HepG2 (cell line): ENCODE measurements around the gene NFE2L1. TPM values are rescaled to one million over a fixed set of nuclear protein-coding genes. Genes with fewer than 3 reads are reported as not detected.

Experiments
- AHR ChIP-seq: IDR thresholded peaks from 2 replicates; pipeline ENCODE4 v1.6.1; 2018; ENCODE audit warnings: missing genetic modification reagents, missing compliant biosample characterization
- BHLHE40 ChIP-seq: IDR thresholded peaks from 2 replicates; pipeline ENCODE4 v1.6.1; 2011; ENCODE audit warnings: low read length, improper control_type of control experiment
- ELF1 ChIP-seq: sonication (generic); formaldehyde crosslinking; IDR thresholded peaks from 2 replicates; pipeline ENCODE4 v1.4.0; 2020; ENCODE audit warnings: missing genetic modification reagents
- ETV6 ChIP-seq: sonication (generic); formaldehyde crosslinking; conservative IDR thresholded peaks from 2 replicates; pipeline ENCODE4 v1.4.0; 2020; ENCODE audit warnings: missing genetic modification reagents
- FOXO1 ChIP-seq: sonication (generic); formaldehyde crosslinking; IDR thresholded peaks from 2 replicates; pipeline ENCODE4 v1.4.0; 2020; ENCODE audit warnings: missing genetic modification reagents
- HNF4G ChIP-seq, 2 experiments: sonication (generic) in 1 of 2; formaldehyde crosslinking in 1 of 2; IDR thresholded peaks; 2 replicates each; pipeline versions ENCODE4 v1.4.0 to v1.6.1; 2011 to 2020; ENCODE audit warnings: borderline replicate concordance in 2 of 2, low read depth in 2 of 2, mild to moderate bottlenecking in 2 of 2, low read length in 1 of 2, missing genetic modification reagents in 1 of 2, moderate library complexity in 1 of 2
- HNRNPH1 ChIP-seq: fragments of 200-400 bp; formaldehyde crosslinking; optimal IDR thresholded peaks from 2 replicates; pipeline ENCODE3; 2017; ENCODE audit warnings: mild to moderate bottlenecking, low read depth, low read length
- IRF2 ChIP-seq: IDR thresholded peaks from 2 replicates; pipeline ENCODE4 v1.6.1; 2018; ENCODE audit warnings: missing genetic modification reagents, missing compliant biosample characterization
- KAT7 ChIP-seq: IDR thresholded peaks from 2 replicates; pipeline ENCODE4 v1.6.1; 2018; ENCODE audit warnings: borderline replicate concordance, missing compliant biosample characterization
- NFYB ChIP-seq: sonication (generic); formaldehyde crosslinking; IDR thresholded peaks from 2 replicates; pipeline ENCODE4 v1.4.0; 2020; ENCODE audit warnings: missing genetic modification reagents
- NKX3-1 ChIP-seq: sonication (generic); formaldehyde crosslinking; IDR thresholded peaks from 2 replicates; pipeline ENCODE4 v1.5.0; 2020; ENCODE audit warnings: missing genetic modification reagents
- PAF1 ChIP-seq: IDR thresholded peaks from 2 replicates; pipeline ENCODE4 v1.6.1; 2016; ENCODE audit warnings: missing genetic modification reagents, missing compliant biosample characterization
- PCBP2 ChIP-seq: fragments of 200-400 bp; formaldehyde crosslinking; optimal IDR thresholded peaks from 2 replicates; pipeline ENCODE3; 2018; ENCODE audit warnings: low read length, low read depth; ENCODE audit not compliant: poor library complexity, severe bottlenecking
- SNAPC2 ChIP-seq: sonication (generic); formaldehyde crosslinking; IDR thresholded peaks from 2 replicates; pipeline ENCODE4 v1.8.1; 2022; ENCODE audit warnings: mild to moderate bottlenecking, missing genetic modification reagents
- ZBTB42 ChIP-seq: sonication (generic); formaldehyde crosslinking; IDR thresholded peaks from 2 replicates; pipeline ENCODE4 v1.5.0; 2020; ENCODE audit warnings: mild to moderate bottlenecking, missing genetic modification reagents
- ZIK1 ChIP-seq: sonication (generic); formaldehyde crosslinking; IDR thresholded peaks from 2 replicates; pipeline ENCODE4 v1.5.0; 2020; ENCODE audit warnings: mild to moderate bottlenecking, low read depth, missing genetic modification reagents, borderline replicate concordance
- ZNF292 ChIP-seq: sonication (generic); formaldehyde crosslinking; IDR thresholded peaks from 2 replicates; pipeline ENCODE4 v1.8.1; 2022; ENCODE audit warnings: mild to moderate bottlenecking, low read depth, missing genetic modification reagents, borderline replicate concordance
- ZNF543 ChIP-seq: sonication (generic); formaldehyde crosslinking; IDR thresholded peaks from 2 replicates; pipeline ENCODE4 v1.4.0; 2020; ENCODE audit warnings: mild to moderate bottlenecking, missing genetic modification reagents
- ZNF607 ChIP-seq: sonication (generic); formaldehyde crosslinking; IDR thresholded peaks from 2 replicates; pipeline ENCODE4 v1.5.1; 2020; ENCODE audit warnings: missing genetic modification reagents, mild to moderate bottlenecking, borderline replicate concordance
- ZNF747 ChIP-seq: sonication (generic); formaldehyde crosslinking; IDR thresholded peaks from 2 replicates; pipeline ENCODE4 v1.8.1; 2023; ENCODE audit warnings: missing genetic modification reagents, mild to moderate bottlenecking, borderline replicate concordance
- ZNF839 ChIP-seq: sonication (generic); formaldehyde crosslinking; IDR thresholded peaks from 2 replicates; pipeline ENCODE4 v1.4.0; 2020; ENCODE audit warnings: missing genetic modification reagents, mild to moderate bottlenecking, borderline replicate concordance
- ZSCAN31 ChIP-seq: sonication (generic); formaldehyde crosslinking; IDR thresholded peaks from 2 replicates; pipeline ENCODE4 v1.5.0; 2020; ENCODE audit warnings: low read depth, mild to moderate bottlenecking, missing genetic modification reagents
- polyA plus RNA-seq, 8 experiments: library from polyadenylated mRNA; depleted of rRNA in 3 of 8; stranded (reverse) in 7 of 8; unstranded in 1 of 8; fragments of >200 nt; fragmentation: Illumina TruSeq in 4 of 8; extraction: Trizol in 4 of 8; gene quantifications; 2 replicates each; pipeline versions ENCODE4 v1.2.1 to v1.2.3, GENCODE V29; 2011 to 2016; ENCODE audit warnings: low read depth in 4 of 8, missing spikeins in 1 of 8, mixed read lengths in 1 of 8; ENCODE audit not compliant: insufficient read depth in 1 of 8
- total RNA-seq, 5 experiments: library from RNA; depleted of rRNA; stranded (reverse); fragments of >200 nt; fragmentation: Illumina TruSeq; extraction: Trizol; gene quantifications; 2 replicates each; pipeline ENCODE4 v1.2.3, GENCODE V29; 2016; ENCODE audit warnings: low read depth in 1 of 5
- TF ChIP-seq, protein P1 (sequence below): sonication (generic); formaldehyde crosslinking; IDR thresholded peaks from 2 replicates; pipeline ENCODE4 v1.5.0; 2020; ENCODE audit warnings: mild to moderate bottlenecking, missing genetic modification reagents, borderline replicate concordance
- TF ChIP-seq, protein P2 (sequence below): sonication (generic); formaldehyde crosslinking; IDR thresholded peaks from 2 replicates; pipeline ENCODE4 v1.8.0; 2022; ENCODE audit warnings: mild to moderate bottlenecking, missing genetic modification reagents, moderate library complexity

The NFE2L1 gene
- total and polyA plus RNA-seq, 2 of the 13 experiments (the other 11 are each of a cell fraction or from before 2014, with no cell fraction given) = 67.0 to 234 TPM

DNA sequence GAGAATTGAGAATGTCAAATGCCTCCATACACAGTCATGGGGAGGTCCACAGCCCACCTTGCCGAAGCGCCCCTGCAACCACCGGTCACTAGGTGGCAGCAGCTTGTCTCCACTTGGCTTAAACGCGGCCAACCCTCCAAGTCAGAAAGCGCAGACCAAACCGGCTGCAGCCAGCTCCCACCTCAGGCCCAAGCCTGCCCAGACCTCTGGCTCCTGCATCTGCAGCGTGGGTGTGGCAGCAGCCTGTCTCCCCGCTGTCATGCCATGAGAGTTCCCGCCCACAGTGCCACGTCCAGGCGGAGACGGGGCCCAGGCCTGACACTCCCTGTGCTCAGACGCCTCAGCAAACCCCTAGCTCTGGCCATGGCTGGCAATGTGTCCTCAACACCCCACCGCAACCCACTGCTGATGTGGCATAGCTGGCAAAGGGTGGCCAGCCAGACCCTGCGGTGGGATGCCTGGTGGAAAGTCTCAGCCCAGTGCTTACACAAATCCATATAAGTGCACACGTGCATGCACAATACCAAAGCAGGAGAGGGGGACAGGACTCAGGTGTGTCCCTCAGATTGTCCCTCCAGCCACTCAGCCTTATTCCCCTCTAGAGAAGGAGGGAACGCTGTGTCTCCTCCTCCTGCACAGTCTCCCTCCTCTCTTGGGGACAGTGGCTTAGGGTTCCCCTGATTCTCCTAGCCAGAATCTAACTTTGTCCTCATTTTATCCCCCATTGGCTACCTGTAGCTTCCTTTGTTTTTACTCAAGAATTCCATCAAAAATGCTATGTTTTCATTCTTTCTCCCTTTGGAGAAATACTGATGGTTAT, 21.4 kb upstream of the NFE2L1 start (continued):
- TF ChIP-seq ZNF747 (CRISPR knock-in tag) (no peak), ETV6 (CRISPR knock-in tag) (no peak), HNF4G (IDR thresholded peaks at IDR 0.05; ENCODE audit: borderline replicate concordance, low read depth, low read length) (no peak), HNF4G (CRISPR knock-in tag; IDR thresholded peaks at IDR 0.05; ENCODE audit: borderline replicate concordance, low read depth) (no peak), BHLHE40 (peak; percentile 53; the same call in 1 of the 2 replicates), FOXO1 (no peak; the same call in 1 of the 2 replicates), ZIK1 (0 out of 2 replicates have a peak, but pooled peaks have one; percentile 41), ZSCAN31 (CRISPR knock-in tag) (no peak; the same call in 1 of the 2 replicates), AHR (CRISPR knock-in tag) (peak; percentile 84; the same call in 1 of the 2 replicates), PCBP2 (no peak), ZNF839 (CRISPR knock-in tag) (no peak; the same call in 1 of the 2 replicates), ZNF607 (CRISPR knock-in tag) (no peak; the same call in 1 of the 2 replicates), ELF1 (CRISPR knock-in tag) (0 out of 2 replicates have a peak, but pooled peaks have one; percentile 35), IRF2 (CRISPR knock-in tag) (0 out of 2 replicates have a peak, but pooled peaks have one; percentile 62), KAT7 (CRISPR knock-in tag) (no peak), SNAPC2 (CRISPR knock-in tag) (no peak), PAF1 (CRISPR knock-in tag) (no peak), ZBTB42 (CRISPR knock-in tag) (no peak), ZNF292 (CRISPR knock-in tag) (peak; percentile 56; the same call in 1 of the 2 replicates), NKX3-1 (CRISPR knock-in tag) (no peak), NFYB (CRISPR knock-in tag) (no peak), HNRNPH1 (no peak), ZNF543 (CRISPR knock-in tag) (0 out of 2 replicates have a peak, but pooled peaks have one; percentile 36)
- TF ChIP-seq, protein P1, sequence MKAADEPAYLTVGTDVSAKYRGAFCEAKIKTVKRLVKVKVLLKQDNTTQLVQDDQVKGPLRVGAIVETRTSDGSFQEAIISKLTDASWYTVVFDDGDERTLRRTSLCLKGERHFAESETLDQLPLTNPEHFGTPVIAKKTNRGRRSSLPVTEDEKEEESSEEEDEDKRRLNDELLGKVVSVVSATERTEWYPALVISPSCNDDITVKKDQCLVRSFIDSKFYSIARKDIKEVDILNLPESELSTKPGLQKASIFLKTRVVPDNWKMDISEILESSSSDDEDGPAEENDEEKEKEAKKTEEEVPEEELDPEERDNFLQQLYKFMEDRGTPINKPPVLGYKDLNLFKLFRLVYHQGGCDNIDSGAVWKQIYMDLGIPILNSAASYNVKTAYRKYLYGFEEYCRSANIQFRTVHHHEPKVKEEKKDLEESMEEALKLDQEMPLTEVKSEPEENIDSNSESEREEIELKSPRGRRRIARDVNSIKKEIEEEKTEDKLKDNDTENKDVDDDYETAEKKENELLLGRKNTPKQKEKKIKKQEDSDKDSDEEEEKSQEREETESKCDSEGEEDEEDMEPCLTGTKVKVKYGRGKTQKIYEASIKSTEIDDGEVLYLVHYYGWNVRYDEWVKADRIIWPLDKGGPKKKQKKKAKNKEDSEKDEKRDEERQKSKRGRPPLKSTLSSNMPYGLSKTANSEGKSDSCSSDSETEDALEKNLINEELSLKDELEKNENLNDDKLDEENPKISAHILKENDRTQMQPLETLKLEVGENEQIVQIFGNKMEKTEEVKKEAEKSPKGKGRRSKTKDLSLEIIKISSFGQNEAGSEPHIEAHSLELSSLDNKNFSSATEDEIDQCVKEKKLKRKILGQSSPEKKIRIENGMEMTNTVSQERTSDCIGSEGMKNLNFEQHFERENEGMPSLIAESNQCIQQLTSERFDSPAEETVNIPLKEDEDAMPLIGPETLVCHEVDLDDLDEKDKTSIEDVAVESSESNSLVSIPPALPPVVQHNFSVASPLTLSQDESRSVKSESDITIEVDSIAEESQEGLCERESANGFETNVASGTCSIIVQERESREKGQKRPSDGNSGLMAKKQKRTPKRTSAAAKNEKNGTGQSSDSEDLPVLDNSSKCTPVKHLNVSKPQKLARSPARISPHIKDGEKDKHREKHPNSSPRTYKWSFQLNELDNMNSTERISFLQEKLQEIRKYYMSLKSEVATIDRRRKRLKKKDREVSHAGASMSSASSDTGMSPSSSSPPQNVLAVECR (CRISPR knock-in tag) = no peak; the same call in 1 of the 2 replicates
- TF ChIP-seq, protein P2, sequence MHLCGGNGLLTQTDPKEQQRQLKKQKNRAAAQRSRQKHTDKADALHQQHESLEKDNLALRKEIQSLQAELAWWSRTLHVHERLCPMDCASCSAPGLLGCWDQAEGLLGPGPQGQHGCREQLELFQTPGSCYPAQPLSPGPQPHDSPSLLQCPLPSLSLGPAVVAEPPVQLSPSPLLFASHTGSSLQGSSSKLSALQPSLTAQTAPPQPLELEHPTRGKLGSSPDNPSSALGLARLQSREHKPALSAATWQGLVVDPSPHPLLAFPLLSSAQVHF (CRISPR knock-in tag) = no peak
